SK-N-SH treated with all-trans-retinoic acid at 6 μM for 48 hours (cell line): ENCODE data around the gene CCR5AS.

Experiments used
- ATAC-seq: fragments of 200-7000 bp; cut with Tn5 transposase; 3 replicates; pipeline ENCODE4 v1.9.1; 2020; ENCODE audit warnings: mild to moderate bottlenecking, moderate library complexity
- ARNTL ChIP-seq: fragments of 450-650 bp; formaldehyde crosslinking; IDR thresholded peaks from 2 replicates; pipeline ENCODE4 v1.5.0; 2020; ENCODE audit warnings: low read depth, mild to moderate bottlenecking, moderate library complexity, borderline replicate concordance
- BACH2 ChIP-seq: fragments of 250-450 bp; sonication (Bioruptor Pico); IDR thresholded peaks from 2 replicates; pipeline ENCODE4 v1.9.0; 2021; ENCODE audit warnings: mild to moderate bottlenecking, borderline replicate concordance
- CREB5 ChIP-seq: fragments of 250-450 bp; sonication (Bioruptor Pico); IDR thresholded peaks from 2 replicates; pipeline ENCODE4 v1.5.1; 2020; ENCODE audit warnings: low read depth, mild to moderate bottlenecking, moderate library complexity
- ESRRG ChIP-seq: fragments of 250-450 bp; sonication (Bioruptor Pico); IDR thresholded peaks from 2 replicates; pipeline ENCODE4 v1.6.1; 2021; ENCODE audit warnings: mild to moderate bottlenecking
- GLIS3 ChIP-seq: fragments of 250-450 bp; sonication (Bioruptor Pico); IDR thresholded peaks from 2 replicates; pipeline ENCODE4 v1.5.0; 2020; ENCODE audit warnings: mild to moderate bottlenecking, moderate library complexity
- ISL1 ChIP-seq: fragments of 250-450 bp; sonication (Bioruptor Pico); IDR thresholded peaks from 2 replicates; pipeline ENCODE4 v2.1.2; 2022; ENCODE audit warnings: mild to moderate bottlenecking, moderate library complexity
- OSR1 ChIP-seq: fragments of 250-450 bp; sonication (Bioruptor Pico); IDR thresholded peaks from 2 replicates; pipeline ENCODE4 v1.8.0; 2022; ENCODE audit warnings: moderate library complexity, mild to moderate bottlenecking, inconsistent platforms
- POU6F1 ChIP-seq: fragments of 250-450 bp; sonication (Bioruptor Pico); IDR thresholded peaks from 2 replicates; pipeline ENCODE4 v1.8.0; 2021; ENCODE audit warnings: low read depth, mild to moderate bottlenecking, moderate library complexity, borderline replicate concordance
- PPARA ChIP-seq: fragments of 250-450 bp; sonication (Bioruptor Pico); IDR thresholded peaks from 2 replicates; pipeline ENCODE4 v1.5.0; 2020; ENCODE audit warnings: mild to moderate bottlenecking, borderline replicate concordance
- RARB ChIP-seq: fragments of 250-450 bp; sonication (Bioruptor Pico); IDR thresholded peaks from 2 replicates; pipeline ENCODE4 v1.8.0; 2021; ENCODE audit warnings: mild to moderate bottlenecking, moderate library complexity
- SNAI2 ChIP-seq: fragments of 250-450 bp; sonication (Bioruptor Pico); IDR thresholded peaks from 2 replicates; pipeline ENCODE4 v1.5.0; 2020; ENCODE audit warnings: mild to moderate bottlenecking, moderate library complexity
- TOX ChIP-seq: fragments of 250-450 bp; sonication (Bioruptor Pico); IDR thresholded peaks from 2 replicates; pipeline ENCODE4 v1.8.0; 2021; ENCODE audit warnings: mild to moderate bottlenecking, moderate library complexity, borderline replicate concordance
- TSHZ2 ChIP-seq: fragments of 250-450 bp; sonication (Bioruptor Pico); IDR thresholded peaks from 2 replicates; pipeline ENCODE4 v1.5.0; 2020; ENCODE audit warnings: mild to moderate bottlenecking, moderate library complexity
- ZFP3 ChIP-seq: fragments of 250-450 bp; sonication (Bioruptor Pico); IDR thresholded peaks from 2 replicates; pipeline ENCODE4 v1.5.0; 2020; ENCODE audit warnings: mild to moderate bottlenecking, moderate library complexity
- ZFP30 ChIP-seq: fragments of 450-650 bp; formaldehyde crosslinking; IDR thresholded peaks from 2 replicates; pipeline ENCODE4 v1.5.0; 2022; ENCODE audit warnings: mild to moderate bottlenecking, moderate library complexity
- ZNF565 ChIP-seq: fragments of 450-650 bp; formaldehyde crosslinking; conservative IDR thresholded peaks from 2 replicates; pipeline ENCODE4 v1.5.0; 2020; ENCODE audit warnings: low read depth, mild to moderate bottlenecking, moderate library complexity
- ZNF70 ChIP-seq: fragments of 450-650 bp; formaldehyde crosslinking; IDR thresholded peaks from 2 replicates; pipeline ENCODE4 v1.5.0; 2020; ENCODE audit warnings: mild to moderate bottlenecking, moderate library complexity
- ZNF8 ChIP-seq: fragments of 450-650 bp; formaldehyde crosslinking; IDR thresholded peaks from 2 replicates; pipeline ENCODE4 v1.5.0; 2020; ENCODE audit warnings: mild to moderate bottlenecking, moderate library complexity

CCR5AS gene

GRCh38 chr3:46442576-46443530 is 36.0 kb upstream of the CCR5AS start:
- TF ChIP-seq POU6F1 (CRISPR knock-in tag): no peak
- no peak for TF ChIP-seq ZFP3 (CRISPR knock-in tag)
- no peak for TF ChIP-seq CREB5 (CRISPR knock-in tag)

GRCh38 chr3:46440531-46441294 is 33.8 kb upstream of the CCR5AS start:
- ATAC-seq: no peak
- TF ChIP-seq TSHZ2 (CRISPR knock-in tag) (no peak), ZNF8 (CRISPR knock-in tag) (no peak), GLIS3 (CRISPR knock-in tag) (no peak), ZNF70 (CRISPR knock-in tag) (no peak), PPARA (CRISPR knock-in tag) (no peak)

More at GRCh38 chr3:46442576-46443530, 36.0 kb upstream of the CCR5AS start:
- peak; percentile 70 for ATAC-seq

- TF ChIP-seq PPARA (CRISPR knock-in tag) (no peak), BACH2 (CRISPR knock-in tag) (no peak), SNAI2 (CRISPR knock-in tag) (no peak), OSR1 (CRISPR knock-in tag) (no peak), TOX (no peak), ESRRG (no peak), ZNF70 (CRISPR knock-in tag) (no peak), GLIS3 (CRISPR knock-in tag) (no peak), ZFP30 (CRISPR knock-in tag) (no peak)
- TF ChIP-seq, all 23 proteins: peak for 0
- ATAC-seq: no peak
Observed at GRCh38 chr3:46438831-46439230, 32.0 kb upstream of the CCR5AS start.

- no peak for ATAC-seq
- no peak for TF ChIP-seq ISL1 (CRISPR knock-in tag)
- TF ChIP-seq ARNTL (CRISPR knock-in tag): no peak
- no peak for TF ChIP-seq BACH2 (CRISPR knock-in tag)
- no peak for TF ChIP-seq ZNF565 (CRISPR knock-in tag)
- no peak for TF ChIP-seq PPARA (CRISPR knock-in tag)
- TF ChIP-seq RARB (CRISPR knock-in tag): no peak
- TF ChIP-seq CREB5 (CRISPR knock-in tag): no peak
- TF ChIP-seq ZFP30 (CRISPR knock-in tag): no peak
- TF ChIP-seq POU6F1 (CRISPR knock-in tag): no peak
- TF ChIP-seq TSHZ2 (CRISPR knock-in tag): no peak
- TF ChIP-seq GLIS3 (CRISPR knock-in tag): no peak
- TF ChIP-seq ESRRG: no peak
Observed at GRCh38 chr3:46435081-46435726, 28.3 kb upstream of the CCR5AS start.
